Breast epithelium (tissue), 4 donors: ENCODE data around the gene TPRG1. TPM values are rescaled to one million over a fixed set of nuclear protein-coding genes. Genes with fewer than 3 reads are reported as not detected.
A peak's percentile ranks its signal among the peaks of the same experiment; 100 is the strongest.

Source experiments
- DNase-seq, 2 donors: peaks; one replicate each; pipeline ENCODE4 v3.0.0-alpha.2; 2019; ENCODE audit warnings: low spot score in 2 of 2
- H3K27ac ChIP-seq, 2 donors: fragments of 200-600 bp; sonication (generic) in 1 of 2; one replicate each; pipeline ENCODE4 v1.5.1; 2016 to 2019; ENCODE audit warnings: mild to moderate bottlenecking in 1 of 2
- H3K27me3 ChIP-seq, 2 donors: fragments of 200-600 bp; sonication (generic) in 1 of 2; one replicate each; pipeline versions ENCODE4 v1.5.1 to v1.6.0; 2017 to 2019; ENCODE audit warnings: control low read depth in 1 of 2, mild to moderate bottlenecking in 1 of 2
- H3K36me3 ChIP-seq: fragments of 200-600 bp; one replicate; pipeline ENCODE4 v1.5.1; 2019
- H3K4me1 ChIP-seq, 2 donors: fragments of 200-600 bp; sonication (generic); one replicate each; pipeline ENCODE4 v1.5.1; 2016 to 2019; ENCODE audit warnings: control low read depth in 1 of 2
- H3K4me3 ChIP-seq, 3 donors: fragments of 200-600 bp; sonication (generic); 1 replicate in 2 of 3; 2 replicates in 1 of 3; pipeline ENCODE4 v1.5.1; 2016 to 2019; ENCODE audit warnings: mild to moderate bottlenecking in 3 of 3, moderate library complexity in 2 of 3
- H3K9me3 ChIP-seq, 2 donors: fragments of 200-600 bp; sonication (generic) in 1 of 2; one replicate each; pipeline ENCODE4 v1.5.1; 2016 to 2019; ENCODE audit warnings: control low read depth in 1 of 2
- CTCF ChIP-seq, 3 donors: fragments of 450-650 bp; IDR thresholded peaks; one replicate each; pipeline ENCODE4 v1.5.1; 2016 to 2017; ENCODE audit warnings: antibody characterized with exemption in 3 of 3, mild to moderate bottlenecking in 3 of 3, moderate library complexity in 3 of 3
- POLR2A ChIP-seq: fragments of 450-650 bp; IDR thresholded peaks from one replicate; pipeline ENCODE4 v1.6.1; 2016; ENCODE audit warnings: antibody characterized with exemption, mild to moderate bottlenecking, moderate library complexity
- POLR2AphosphoS5 ChIP-seq, 3 donors: sonication (generic); formaldehyde crosslinking; IDR thresholded peaks; one replicate each; pipeline ENCODE4 v1.6.1; 2017; ENCODE audit warnings: antibody characterized with exemption in 3 of 3
- intact Hi-C: fragments of 100-400 bp; cut with DNase I; formaldehyde crosslinking; loops from one replicate; pipeline ENCODE4 v1.15.1; 2023; ENCODE audit warnings: low total_unique reads
- total RNA-seq, 3 donors: library from RNA; depleted of rRNA; stranded (reverse); fragments of >200 nt; gene quantifications; one replicate each; pipeline ENCODE4 v1.1.0, GENCODE V29; 2016

The TPRG1 gene
- total RNA-seq, 3 donors from 2014 or later: 29.2 to 65.9 (median 31.9) TPM

GRCh38 chr3:189304465-189305351 lies 132.9 kb downstream of the TPRG1 start:
- DNase-seq: peak; percentile 69 to 75
- H3K27ac ChIP-seq: peak overlapping the region; percentile 77 to 81
- H3K27me3 ChIP-seq: no peaks in the 10 kb centered on the region
- intact Hi-C loops: no loop called here
- no peak overlapping the region for H3K4me3 ChIP-seq
- H3K36me3 ChIP-seq: no peaks in the 10 kb centered on the region
- no peaks in the 10 kb centered on the region for H3K4me1 ChIP-seq
- TF ChIP-seq POLR2AphosphoS5 (IDR thresholded peaks at IDR 0.05): peak in 2 of 3 donors; percentile 20 to 26
- no peak for TF ChIP-seq CTCF (IDR thresholded peaks at IDR 0.05)
- TF ChIP-seq POLR2A: no peak
- no peaks in the 10 kb centered on the region for H3K9me3 ChIP-seq

- no peak overlapping the region for H3K4me3 ChIP-seq
Observed at GRCh38 chr3:189305412-189305811, 133.6 kb downstream of the TPRG1 start.

GRCh38 chr3:189307963-189308362 lies 136.2 kb downstream of the TPRG1 start:
- H3K27ac ChIP-seq: no peak overlapping the region
- no peak overlapping the region for H3K4me3 ChIP-seq
- intact Hi-C loops: no loop called here
- no peaks in the 10 kb centered on the region for H3K4me1 ChIP-seq
- no peak for DNase-seq
- no peaks in the 10 kb centered on the region for H3K27me3 ChIP-seq
- TF ChIP-seq CTCF (IDR thresholded peaks at IDR 0.05) (no peak), POLR2AphosphoS5 (IDR thresholded peaks at IDR 0.05) (no peak), POLR2A (no peak)
- H3K36me3 ChIP-seq: no peaks in the 10 kb centered on the region
- H3K9me3 ChIP-seq: no peaks in the 10 kb centered on the region

More at GRCh38 chr3:189305412-189305811, 133.6 kb downstream of the TPRG1 start:
- Histone ChIP-seq H3K36me3 (no peaks in the 10 kb centered on the region), H3K27me3 (no peaks in the 10 kb centered on the region), H3K9me3 (no peaks in the 10 kb centered on the region), H3K27ac (peak overlapping the region; percentile 77 to 81), H3K4me1 (no peaks in the 10 kb centered on the region)
- intact Hi-C loops: no loop called here
- no peak for DNase-seq
- TF ChIP-seq POLR2AphosphoS5 (IDR thresholded peaks at IDR 0.05): no peak
- no peak for TF ChIP-seq CTCF (IDR thresholded peaks at IDR 0.05)
- no peak for TF ChIP-seq POLR2A

GRCh38 chr3:189308608-189309007 lies 136.8 kb downstream of the TPRG1 start:
- no peak for TF ChIP-seq CTCF (IDR thresholded peaks at IDR 0.05)
- TF ChIP-seq POLR2A: no peak
- TF ChIP-seq POLR2AphosphoS5 (IDR thresholded peaks at IDR 0.05): no peak
- Histone ChIP-seq H3K36me3 (no peaks in the 10 kb centered on the region), H3K4me3 (no peak overlapping the region), H3K4me1 (no peaks in the 10 kb centered on the region), H3K27me3 (no peaks in the 10 kb centered on the region), H3K27ac (no peak overlapping the region), H3K9me3 (no peaks in the 10 kb centered on the region)
- DNase-seq: no peak
- intact Hi-C loops: no loop called here

GRCh38 chr3:189309400-189309975 lies 137.7 kb downstream of the TPRG1 start:
- Histone ChIP-seq H3K36me3 (no peaks in the 10 kb centered on the region), H3K4me1 (no peaks in the 10 kb centered on the region), H3K27me3 (no peaks in the 10 kb centered on the region), H3K9me3 (no peaks in the 10 kb centered on the region), H3K27ac (peak overlapping the region; percentile 32 to 76), H3K4me3 (no peak overlapping the region)
- intact Hi-C loops: no loop called here
- DNase-seq: peak in 1 of 2 donors; percentile 49
- TF ChIP-seq POLR2AphosphoS5 (IDR thresholded peaks at IDR 0.05) (no peak), CTCF (IDR thresholded peaks at IDR 0.05) (no peak), POLR2A (no peak)
